GM18502 (cell line): Measurements from ENCODE around the gene ATP9B.
"Not testable (repeated sequence)": the region's sequence is repeated elsewhere in the genome, so short reads cannot be mapped to it uniquely, and the experiment has no call there.

Source experiments
- ATAC-seq: cut with Tn5 transposase; IDR thresholded peaks from one replicate; pipeline ENCODE4 v1.9.1; 2021; ENCODE audit warnings: mild to moderate bottlenecking; ENCODE audit not compliant: unreplicated experiment, poor library complexity

Gene ATP9B

DNA sequence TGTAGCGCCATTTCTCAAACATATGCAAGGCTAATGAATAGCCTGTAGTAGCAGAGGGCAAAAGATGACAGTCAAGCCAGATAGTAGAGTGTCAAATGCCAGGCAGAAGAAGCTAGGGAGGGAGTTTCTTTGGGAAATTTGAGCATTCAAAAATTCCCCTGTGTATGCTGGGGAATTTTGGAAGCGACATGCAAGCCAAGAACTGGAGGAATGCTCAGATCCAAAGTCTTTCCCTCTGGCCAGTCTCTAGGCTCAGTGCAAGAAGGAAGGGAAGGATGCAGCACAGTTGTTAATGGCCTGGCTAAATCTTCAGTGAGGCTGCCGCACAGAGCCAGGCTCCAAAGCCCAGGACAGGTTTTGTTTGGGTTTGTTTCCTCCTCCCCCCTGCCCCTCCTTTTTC, 59.9 kb downstream of the ATP9B start:
- ATAC-seq, result no peak

- no peak for ATAC-seq
These were observed 64.5 kb downstream of the ATP9B start for GRCh38 chr18:79133724-79134123.

DNA sequence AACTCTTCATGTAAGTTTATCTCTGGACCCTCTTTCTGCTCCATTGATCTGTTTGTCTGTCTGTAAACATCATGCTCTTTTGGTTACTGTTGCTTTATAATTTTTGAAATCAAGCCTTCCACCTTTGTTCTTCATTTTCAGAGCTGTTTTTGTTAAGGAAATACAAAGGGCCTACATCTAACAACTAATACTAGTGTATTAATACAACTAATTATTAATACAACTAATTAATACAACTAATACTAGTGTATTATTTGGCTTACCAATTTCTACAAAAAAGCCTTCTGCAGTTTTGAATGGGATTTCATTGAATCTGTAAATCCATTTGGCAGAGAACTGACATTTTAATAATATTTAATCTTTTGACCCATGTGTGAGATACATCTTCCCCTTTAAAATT, 66.7 kb downstream of the ATP9B start:
- no peak for ATAC-seq

DNA sequence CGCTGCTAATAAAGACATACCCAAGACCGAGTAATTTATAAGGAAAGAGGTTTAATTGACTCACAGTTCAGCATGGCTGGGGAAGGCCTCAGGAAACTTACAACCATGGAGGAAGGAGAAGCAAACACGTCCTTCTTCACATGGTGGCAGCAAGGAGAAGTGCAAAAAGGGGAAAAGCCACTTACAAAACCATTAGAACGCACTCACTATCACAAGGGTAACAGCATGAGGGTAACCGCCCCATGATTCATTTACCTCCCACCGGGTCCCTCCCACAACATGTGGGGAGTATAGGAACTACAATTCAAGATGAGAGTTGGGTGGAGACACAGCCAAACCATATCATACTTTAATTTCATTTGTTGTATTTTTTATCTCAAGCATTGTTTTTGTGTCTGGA, 67.5 kb downstream of the ATP9B start:
- ATAC-seq, result no peak

- no peak for ATAC-seq
These were observed 70.0 kb downstream of the ATP9B start for GRCh38 chr18:79139206-79139605.

- no peak for ATAC-seq
These were observed 77.8 kb downstream of the ATP9B start for GRCh38 chr18:79147014-79147413.

DNA sequence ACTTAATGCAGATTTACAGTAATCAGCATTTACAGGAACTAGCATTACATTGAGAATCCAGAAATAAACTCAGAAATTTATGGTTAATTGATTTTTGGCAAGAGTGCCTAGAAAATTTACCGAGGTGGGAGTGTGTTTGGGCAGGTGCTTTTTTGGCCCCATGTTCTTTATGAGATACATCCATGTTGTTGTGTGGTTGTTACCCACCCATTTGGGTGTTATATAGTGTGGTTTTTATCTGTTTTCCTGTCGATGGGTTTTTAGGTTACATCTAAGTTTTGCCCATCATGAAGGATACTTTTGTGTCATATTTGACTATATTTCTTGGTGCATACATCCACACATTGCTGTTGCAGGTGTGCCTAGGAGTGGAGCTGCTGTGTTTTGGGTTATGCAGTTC, 82.0 kb downstream of the ATP9B start:
- ATAC-seq, result no peak

DNA sequence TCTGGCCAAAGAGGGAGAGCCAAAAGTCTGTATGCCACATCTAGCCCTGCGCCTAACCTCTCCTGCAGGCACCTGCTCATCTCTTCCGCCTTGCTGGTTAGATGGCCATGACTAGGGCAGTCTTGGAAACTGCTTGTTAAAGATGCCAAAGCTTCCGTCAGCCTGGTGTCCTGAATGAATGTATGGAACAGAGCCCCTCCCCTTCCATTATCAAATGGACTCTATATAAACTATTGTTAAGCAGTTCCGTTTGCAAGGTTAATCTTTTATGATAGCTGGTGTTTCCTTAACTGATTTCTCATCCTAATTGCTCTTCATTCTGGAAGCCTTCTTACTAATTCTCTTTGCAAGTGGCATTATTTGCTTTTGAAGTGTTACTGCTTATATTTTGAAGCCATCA, 87.1 kb downstream of the ATP9B start:
- no peak for ATAC-seq

DNA sequence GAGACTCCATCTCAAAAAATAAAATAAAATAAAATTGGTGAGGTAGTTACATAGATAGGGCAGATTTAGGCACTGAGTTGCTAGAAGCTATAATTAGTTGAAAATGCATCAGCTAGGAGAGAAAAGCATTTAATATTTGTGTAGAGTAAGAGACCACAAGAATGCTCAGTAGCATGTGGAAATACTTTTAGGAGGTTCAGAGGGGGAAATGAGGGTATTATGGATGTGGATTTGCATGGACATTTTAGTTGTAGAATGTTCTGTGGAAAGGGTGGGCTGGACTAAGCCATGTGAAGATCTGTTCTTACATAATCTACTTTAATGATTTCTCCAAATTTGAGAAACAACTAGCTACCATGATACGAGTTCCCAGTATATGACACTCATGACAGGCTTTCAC, 95.5 kb downstream of the ATP9B start:
- no peak for ATAC-seq

GRCh38 chr18:79166702-79167101, 97.5 kb downstream of the ATP9B start:
- no peak for ATAC-seq

DNA sequence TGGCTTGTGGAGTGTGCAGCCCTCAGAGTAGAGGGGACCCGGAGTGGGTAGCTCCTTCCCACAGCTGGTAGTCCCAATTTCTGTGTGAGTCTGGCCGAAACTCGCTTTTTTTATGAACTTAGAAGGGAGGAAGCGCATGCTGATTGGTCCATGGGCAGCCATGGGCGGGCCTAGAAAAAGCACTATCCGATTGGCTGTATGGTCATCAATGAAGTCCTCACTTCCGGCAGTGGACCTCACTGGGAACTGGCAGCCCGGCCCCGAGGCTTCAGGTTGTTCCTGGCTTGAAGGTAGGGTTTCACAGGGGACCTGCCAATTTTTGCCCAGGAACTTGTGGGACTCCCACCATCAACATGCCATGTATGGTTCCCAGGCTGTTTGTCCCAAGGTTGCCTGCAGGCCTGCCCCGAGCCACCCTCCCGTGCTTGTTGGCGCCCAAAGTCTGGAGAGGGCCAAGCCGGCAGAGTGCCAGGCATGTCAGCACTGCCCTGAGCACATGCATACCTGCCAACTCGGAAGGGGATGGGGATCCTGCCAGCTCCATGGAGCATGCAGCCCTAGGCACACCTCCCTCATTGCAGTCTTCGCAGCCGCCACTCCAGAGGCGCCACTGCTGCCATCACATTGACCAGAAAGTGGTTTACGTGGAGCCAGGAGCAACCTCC, 98.5 kb downstream of the ATP9B start:
- no peak for ATAC-seq

DNA sequence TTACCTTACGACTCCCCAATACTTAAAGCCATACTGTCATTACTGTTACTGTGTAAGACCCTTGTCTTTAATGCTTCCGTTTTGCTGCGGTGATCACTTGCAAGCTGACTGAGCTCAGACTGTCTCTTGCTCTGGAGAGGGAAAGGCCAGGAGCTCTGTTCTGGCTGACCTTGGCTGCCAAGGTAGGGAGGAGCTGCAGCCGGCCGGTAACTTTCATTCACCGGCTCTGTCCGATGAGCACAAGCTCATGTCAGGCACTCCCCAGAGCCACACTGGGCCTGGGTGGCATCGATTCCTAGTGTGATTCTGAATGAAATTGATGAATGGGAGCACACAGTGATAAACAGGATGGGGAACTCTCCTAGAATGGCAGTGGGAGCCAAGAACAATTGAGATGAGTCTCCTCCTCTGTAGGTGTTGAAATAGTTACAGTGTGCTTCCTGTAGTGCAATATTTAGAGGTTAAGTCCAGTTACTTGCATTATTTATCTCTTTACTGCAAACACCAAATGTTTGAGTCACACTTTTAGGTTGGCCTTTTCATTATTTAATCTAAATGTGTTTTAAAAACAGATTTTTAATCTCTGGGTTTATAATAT, 100.9 kb downstream of the ATP9B start:
- ATAC-seq, result no peak

DNA sequence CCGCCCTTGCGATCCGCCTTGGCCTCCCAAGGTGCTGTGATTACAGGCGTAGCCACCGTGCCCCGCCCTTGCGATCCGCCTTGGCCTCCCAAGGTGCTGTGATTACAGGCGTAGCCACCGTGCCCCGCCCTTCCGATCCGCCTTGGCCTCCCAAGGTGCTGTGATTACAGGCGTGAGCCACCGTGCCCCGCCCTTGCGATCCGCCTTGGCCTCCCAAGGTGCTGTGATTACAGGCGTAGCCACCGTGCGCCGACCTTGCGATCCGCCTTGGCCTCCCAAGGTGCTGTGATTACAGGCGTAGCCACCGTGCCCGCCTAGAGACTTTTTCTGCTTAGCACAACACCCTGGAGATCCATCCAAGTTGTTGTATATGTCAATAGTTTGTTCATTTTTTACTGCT, 103.1 kb downstream of the ATP9B start:
- ATAC-seq, result not testable (repeated sequence)

DNA sequence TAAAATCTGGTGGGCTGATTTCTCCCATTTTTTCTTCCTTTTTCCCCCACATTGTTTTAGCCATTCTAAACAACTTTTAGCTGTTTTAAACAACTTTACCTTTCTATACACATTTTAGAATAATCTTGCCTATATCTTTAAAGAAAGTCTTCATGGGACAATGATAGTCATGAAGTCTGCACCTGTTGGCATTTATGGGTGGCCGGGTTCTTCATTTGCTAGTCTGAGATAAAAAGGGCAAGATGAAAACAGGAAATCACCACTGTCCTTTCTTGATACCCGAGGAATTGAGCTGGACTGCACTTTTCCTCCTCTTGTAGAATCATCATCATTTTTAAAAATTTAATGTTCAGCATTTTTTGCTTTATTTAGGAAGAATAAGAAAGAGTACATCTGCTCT, 104.5 kb downstream of the ATP9B start:
- ATAC-seq, result no peak

DNA sequence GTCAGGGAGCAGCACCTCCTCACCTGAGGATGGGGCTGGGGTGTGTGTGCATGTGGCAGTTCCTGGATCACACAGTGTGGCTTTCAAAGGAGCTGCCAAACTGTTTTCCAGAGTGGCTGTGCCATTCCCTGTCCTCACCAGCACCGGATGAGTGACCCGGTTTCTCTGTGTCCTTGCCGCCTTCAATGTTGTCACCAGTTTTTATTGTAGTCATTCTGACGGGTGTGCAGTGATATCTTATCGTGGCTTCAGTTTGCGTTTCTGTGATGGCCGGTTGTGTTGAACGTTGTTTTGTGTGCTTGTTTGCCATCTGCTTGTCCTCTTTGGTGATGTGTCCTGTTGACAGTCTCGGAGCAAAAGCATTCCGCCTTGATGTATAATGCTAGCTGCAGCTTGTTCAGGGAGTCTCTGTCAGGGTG, 108.9 kb downstream of the ATP9B start:
- ATAC-seq, result no peak

- ATAC-seq, result no peak
These were observed 113.0 kb downstream of the ATP9B start for GRCh38 chr18:79182047-79182713.

- ATAC-seq, result no peak
These were observed 116.5 kb downstream of the ATP9B start for GRCh38 chr18:79185648-79186047.

GRCh38 chr18:79186649-79187048, 117.5 kb downstream of the ATP9B start:
- ATAC-seq, result peak; percentile 74

- ATAC-seq, result no peak
These were observed 118.5 kb downstream of the ATP9B start for GRCh38 chr18:79187532-79188277.

- ATAC-seq, result no peak
These were observed 122.2 kb downstream of the ATP9B start for GRCh38 chr18:79191418-79191817.

DNA sequence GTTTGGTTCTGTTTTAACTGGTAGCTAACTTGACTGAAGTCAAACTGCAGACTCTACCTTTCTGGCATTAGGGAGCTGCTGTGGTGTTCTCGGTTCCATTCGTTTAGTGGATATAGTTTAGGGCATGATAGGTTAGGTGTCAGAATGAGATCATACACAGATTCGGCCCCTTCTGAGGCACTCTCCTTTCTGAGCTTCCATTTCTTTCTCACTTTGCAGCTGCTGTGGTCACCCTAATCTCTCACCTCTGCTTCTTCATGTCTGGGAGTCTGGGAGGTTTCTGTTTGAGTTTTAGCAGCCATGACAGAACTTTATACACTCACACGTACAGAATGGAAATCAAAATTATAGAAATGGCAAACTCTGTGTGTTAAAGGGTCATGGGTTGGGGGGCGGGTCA, 122.8 kb downstream of the ATP9B start:
- no peak for ATAC-seq
